Stimulated activated naive CD4-positive, alpha-beta T cell (primary cell): ENCODE measurements around the gene RAP1GAP.

Experiments used
- DNase-seq, 6 experiments: peaks; one replicate each; lab custom pipeline; 2025; lab: John Stamatoyannopoulos, UW

Gene RAP1GAP

GRCh38 chr1:21625390-21626190 lies 43.6 kb downstream of the RAP1GAP start:
- no peak for DNase-seq

GRCh38 chr1:21624571-21625389 lies 44.4 kb downstream of the RAP1GAP start:
- no peak for DNase-seq

GRCh38 chr1:21623410-21623961 lies 45.7 kb downstream of the RAP1GAP start:
- no peak for DNase-seq

GRCh38 chr1:21622466-21623315 lies 46.5 kb downstream of the RAP1GAP start:
- peak; percentile 7 to 37 (median 14) for DNase-seq

GRCh38 chr1:21621761-21622436 lies 47.3 kb downstream of the RAP1GAP start:
- DNase-seq, result no peak

- DNase-seq, result no peak
Measured at GRCh38 chr1:21621051-21621450, 48.1 kb downstream of the RAP1GAP start.

- DNase-seq, result no peak
Measured at GRCh38 chr1:21620496-21620895, 48.7 kb downstream of the RAP1GAP start.

- no peak for DNase-seq
Measured at GRCh38 chr1:21620011-21620410, 49.1 kb downstream of the RAP1GAP start.

GRCh38 chr1:21619375-21619947 lies 49.7 kb downstream of the RAP1GAP start:
- DNase-seq, result no peak

GRCh38 chr1:21618561-21619374 lies 50.4 kb downstream of the RAP1GAP start:
- DNase-seq, result no peak

GRCh38 chr1:21618059-21618458 lies 51.1 kb downstream of the RAP1GAP start:
- DNase-seq, result no peak

- DNase-seq, result no peak
Measured at GRCh38 chr1:21617126-21617738, 51.9 kb downstream of the RAP1GAP start.

- no peak for DNase-seq
Measured at GRCh38 chr1:21616372-21616771, 52.8 kb downstream of the RAP1GAP start.

- no peak for DNase-seq
Measured at GRCh38 chr1:21614419-21615115, 54.6 kb downstream of the RAP1GAP start.

- no peak for DNase-seq
Measured at GRCh38 chr1:21613072-21613867, 55.9 kb downstream of the RAP1GAP start.

GRCh38 chr1:21612057-21612456 lies 57.1 kb downstream of the RAP1GAP start:
- no peak for DNase-seq

GRCh38 chr1:21610989-21611785 lies 58.0 kb downstream of the RAP1GAP start:
- no peak for DNase-seq
